Neural progenitor cell (in vitro differentiated cells): ENCODE results near the gene C10orf62. TPM values are rescaled to one million over a fixed set of nuclear protein-coding genes. Genes with fewer than 3 reads are reported as not detected.
A peak's percentile ranks its signal among the peaks of the same experiment; 100 is the strongest.

Experiments used
- DNase-seq: peaks from one replicate; pipeline ENCODE4 v3.0.0-alpha.2; 2016; ENCODE audit warnings: low spot score
- H2AFZ ChIP-seq: fragments of 200-600 bp; sonication (generic); replicated peaks from 2 replicates; pipeline ENCODE4 v1.6.1; 2016; ENCODE audit warnings: antibody characterized with exemption
- H3F3A ChIP-seq: fragments of 200-600 bp; sonication (generic); 2 replicates; pipeline ENCODE4 v1.6.1; 2016; ENCODE audit warnings: antibody characterized with exemption, low read depth
- H3K27ac ChIP-seq: fragments of 200-600 bp; sonication (generic); 2 replicates; pipeline ENCODE4 v1.5.1; 2016; ENCODE audit warnings: mild to moderate bottlenecking
- H3K27me3 ChIP-seq: fragments of 200-600 bp; sonication (generic); 2 replicates; pipeline ENCODE4 v1.6.1; 2016; ENCODE audit warnings: mild to moderate bottlenecking, moderate library complexity
- H3K36me3 ChIP-seq: fragments of 200-600 bp; sonication (generic); 2 replicates; pipeline ENCODE4 v1.5.1; 2016
- H3K4me1 ChIP-seq: fragments of 200-600 bp; sonication (generic); 2 replicates; pipeline ENCODE4 v1.6.1; 2016; ENCODE audit warnings: mixed run types
- H3K4me2 ChIP-seq: fragments of 200-600 bp; sonication (generic); 2 replicates; pipeline ENCODE4 v1.6.1; 2016
- H3K4me3 ChIP-seq: fragments of 200-600 bp; sonication (generic); 2 replicates; pipeline ENCODE4 v1.5.1; 2016
- H3K79me2 ChIP-seq: fragments of 200-600 bp; sonication (generic); 2 replicates; pipeline ENCODE4 v1.6.1; 2016; ENCODE audit warnings: low read depth
- H3K9ac ChIP-seq: fragments of 200-600 bp; sonication (generic); 2 replicates; pipeline ENCODE4 v1.6.1; 2016
- H3K9me3 ChIP-seq: fragments of 200-600 bp; sonication (generic); 2 replicates; pipeline ENCODE4 v1.5.1; 2016; ENCODE audit warnings: low read depth
- H4K20me1 ChIP-seq: fragments of 200-600 bp; sonication (generic); 2 replicates; pipeline ENCODE4 v1.6.1; 2016; ENCODE audit warnings: low read depth
- H3K27ac Mint-ChIP-seq: 3 replicates; pipeline ENCODE4 v1.8.0; 2021; ENCODE audit warnings: mixed read lengths
- H3K27me3 Mint-ChIP-seq: 2 replicates; pipeline ENCODE4 v1.8.0; 2022; ENCODE audit warnings: low read depth, mild to moderate bottlenecking, inconsistent platforms, moderate library complexity, mixed read lengths; ENCODE audit not compliant: insufficient read depth
- H3K36me3 Mint-ChIP-seq: 3 replicates; pipeline ENCODE4 v1.8.0; 2021; ENCODE audit warnings: mixed read lengths
- H3K4me1 Mint-ChIP-seq: 3 replicates; pipeline ENCODE4 v1.8.0; 2021; ENCODE audit warnings: mixed read lengths
- H3K4me3 Mint-ChIP-seq: 3 replicates; pipeline ENCODE4 v1.8.0; 2021; ENCODE audit warnings: mild to moderate bottlenecking, moderate library complexity, mixed read lengths
- H3K9me3 Mint-ChIP-seq: 3 replicates; pipeline ENCODE4 v1.8.0; 2020; ENCODE audit warnings: mixed read lengths
- CTCF ChIP-seq: fragments of 200-600 bp; sonication (generic); IDR thresholded peaks from 2 replicates; pipeline ENCODE4 v1.5.1; 2017; ENCODE audit warnings: antibody characterized with exemption, mild to moderate bottlenecking
- EZH2 ChIP-seq: fragments of 200-600 bp; sonication (generic); IDR thresholded peaks from 2 replicates; pipeline ENCODE4 v1.6.1; 2017; ENCODE audit warnings: antibody characterized with exemption, mild to moderate bottlenecking, moderate library complexity
- EZH2phosphoT487 ChIP-seq: fragments of 200-600 bp; sonication (generic); IDR thresholded peaks from 2 replicates; pipeline ENCODE4 v1.6.1; 2017; ENCODE audit warnings: antibody characterized with exemption
- total RNA-seq: library from RNA; depleted of rRNA; stranded (reverse); fragments of >200 nt; gene quantifications from 2 replicates; pipeline ENCODE4 v1.2.3, GENCODE V29; 2015; ENCODE audit warnings: low replicate concordance

The C10orf62 gene
- total RNA-seq, 1 donor from 2014 or later = not detected

- no peaks in the 10 kb centered on the region for H3K36me3 Mint-ChIP-seq
- TF ChIP-seq EZH2phosphoT487 = no peak
- no peak for TF ChIP-seq CTCF
- no peak for TF ChIP-seq EZH2
- Histone ChIP-seq H3K9me3 (no peaks in the 10 kb centered on the region), H3K36me3 (no peaks in the 10 kb centered on the region), H3F3A (no peaks in the 10 kb centered on the region), H3K4me1 (no peaks in the 10 kb centered on the region), H2AFZ (no peak overlapping the region), H3K4me3 (no peak overlapping the region), H3K9ac (no peak overlapping the region), H3K27me3 (no peaks in the 10 kb centered on the region), H4K20me1 (no peaks in the 10 kb centered on the region), H3K4me2 (no peak overlapping the region), H3K79me2 (no peaks in the 10 kb centered on the region), H3K27ac (no peak overlapping the region)
- H3K9me3 Mint-ChIP-seq = no peaks in the 10 kb centered on the region
- H3K4me1 Mint-ChIP-seq = peaks cover 3% of the 10 kb centered on the region
- H3K27ac Mint-ChIP-seq = peak overlapping the region; percentile 18
- peaks cover 4% of the 10 kb centered on the region for H3K27me3 Mint-ChIP-seq
- DNase-seq = no peak
- H3K4me3 Mint-ChIP-seq = peak overlapping the region; percentile 46
Measured at GRCh38 chr10:97573021-97573420, 16.5 kb upstream of the C10orf62 start.

- Histone ChIP-seq H3K27ac (no peak overlapping the region), H3K4me2 (no peak overlapping the region), H3K4me3 (no peak overlapping the region), H2AFZ (no peak overlapping the region), H3K9ac (no peak overlapping the region), H3K79me2 (no peaks in the 10 kb centered on the region), H3K27me3 (no peaks in the 10 kb centered on the region), H3K36me3 (no peaks in the 10 kb centered on the region), H3K4me1 (no peaks in the 10 kb centered on the region), H3K9me3 (no peaks in the 10 kb centered on the region), H3F3A (no peaks in the 10 kb centered on the region), H4K20me1 (no peaks in the 10 kb centered on the region)
- Mint-ChIP-seq H3K27ac (no peak overlapping the region), H3K4me3 (no peak overlapping the region), H3K27me3 (peaks cover 4% of the 10 kb centered on the region), H3K4me1 (peaks cover 3% of the 10 kb centered on the region), H3K9me3 (no peaks in the 10 kb centered on the region), H3K36me3 (no peaks in the 10 kb centered on the region)
- TF ChIP-seq CTCF = no peak
- no peak for TF ChIP-seq EZH2phosphoT487
- TF ChIP-seq EZH2 = no peak
- no peak for DNase-seq
Measured at GRCh38 chr10:97573672-97574071, 15.8 kb upstream of the C10orf62 start.

- Mint-ChIP-seq H3K4me3 (no peak overlapping the region), H3K27me3 (peaks cover 2% of the 10 kb centered on the region), H3K36me3 (no peaks in the 10 kb centered on the region), H3K9me3 (no peaks in the 10 kb centered on the region), H3K27ac (peak overlapping the region; percentile 23), H3K4me1 (peaks cover 3% of the 10 kb centered on the region)
- no peaks in the 10 kb centered on the region for H3K36me3 ChIP-seq
- H3F3A ChIP-seq = no peaks in the 10 kb centered on the region
- H3K79me2 ChIP-seq = no peaks in the 10 kb centered on the region
- no peak for DNase-seq
- no peaks in the 10 kb centered on the region for H3K27me3 ChIP-seq
- TF ChIP-seq EZH2phosphoT487 (no peak), EZH2 (no peak), CTCF (no peak)
- no peak overlapping the region for H2AFZ ChIP-seq
- no peak overlapping the region for H3K27ac ChIP-seq
- no peaks in the 10 kb centered on the region for H3K9me3 ChIP-seq
- no peaks in the 10 kb centered on the region for H3K4me1 ChIP-seq
- no peak overlapping the region for H3K4me2 ChIP-seq
- no peak overlapping the region for H3K4me3 ChIP-seq
- H4K20me1 ChIP-seq = no peaks in the 10 kb centered on the region
- H3K9ac ChIP-seq = no peak overlapping the region
Measured at GRCh38 chr10:97574374-97575126, 15.0 kb upstream of the C10orf62 start.
